A549 (cell line): ENCODE measurements around the gene FGD4.

ENCODE experiments used
- CBX8 ChIP-seq: fragments of 200-600 bp; sonication (generic); IDR thresholded peaks from 2 replicates; pipeline ENCODE4 v1.6.1; 2016
- CHD2 ChIP-seq: fragments of 150-350 bp; IDR thresholded peaks from 2 replicates; pipeline ENCODE4 v1.6.1; 2014; ENCODE audit warnings: low read length; ENCODE audit not compliant: partially characterized antibody
- EHMT2 ChIP-seq: fragments of 200-600 bp; sonication (generic); IDR thresholded peaks from 2 replicates; pipeline ENCODE4 v1.6.1; 2016; ENCODE audit warnings: antibody characterized with exemption, low read depth, mild to moderate bottlenecking, moderate library complexity
- ESRRA ChIP-seq: fragments of 150-350 bp; IDR thresholded peaks from 2 replicates; pipeline ENCODE4 v1.6.1; 2014; ENCODE audit warnings: mild to moderate bottlenecking, low read length, borderline replicate concordance
- GATA3 ChIP-seq: IDR thresholded peaks from 2 replicates; pipeline ENCODE4 v1.6.1; 2012; ENCODE audit warnings: borderline replicate concordance
- KDM1A ChIP-seq: fragments of 200-600 bp; sonication (generic); IDR thresholded peaks from 2 replicates; pipeline ENCODE4 v1.6.1; 2016; ENCODE audit warnings: low read depth, mild to moderate bottlenecking
- MYC ChIP-seq: IDR thresholded peaks from 2 replicates; pipeline ENCODE4 v1.6.1; 2012; ENCODE audit warnings: mild to moderate bottlenecking, inconsistent platforms, low read length, improper control_type of control experiment, borderline replicate concordance
- NR3C1 ChIP-seq: fragments of >200 bp; sonication (Bioruptor Twin); formaldehyde crosslinking; IDR thresholded peaks from 3 replicates; pipeline ENCODE4 v1.6.1; 2017
- POLR2A ChIP-seq: IDR thresholded peaks from 2 replicates; pipeline ENCODE4 v1.6.1; 2012; ENCODE audit warnings: mild to moderate bottlenecking, low read length
- SREBF2 ChIP-seq: fragments of 450-650 bp; IDR thresholded peaks from 2 replicates; pipeline ENCODE4 v1.6.1; 2014; ENCODE audit warnings: mild to moderate bottlenecking, moderate library complexity
- TF ChIP-seq, protein P1 (sequence below): fragments of >200 bp; sonication (Bioruptor Twin); formaldehyde crosslinking; IDR thresholded peaks from 3 replicates; pipeline ENCODE4 v1.5.1; 2016
- TF ChIP-seq, protein P2 (sequence below): fragments of 450-650 bp; IDR thresholded peaks from 2 replicates; pipeline ENCODE4 v1.6.1; 2014; ENCODE audit warnings: antibody characterized with exemption
- TF ChIP-seq, protein P3 (sequence below): IDR thresholded peaks from 2 replicates; pipeline ENCODE4 v1.6.1; 2012

DNA sequence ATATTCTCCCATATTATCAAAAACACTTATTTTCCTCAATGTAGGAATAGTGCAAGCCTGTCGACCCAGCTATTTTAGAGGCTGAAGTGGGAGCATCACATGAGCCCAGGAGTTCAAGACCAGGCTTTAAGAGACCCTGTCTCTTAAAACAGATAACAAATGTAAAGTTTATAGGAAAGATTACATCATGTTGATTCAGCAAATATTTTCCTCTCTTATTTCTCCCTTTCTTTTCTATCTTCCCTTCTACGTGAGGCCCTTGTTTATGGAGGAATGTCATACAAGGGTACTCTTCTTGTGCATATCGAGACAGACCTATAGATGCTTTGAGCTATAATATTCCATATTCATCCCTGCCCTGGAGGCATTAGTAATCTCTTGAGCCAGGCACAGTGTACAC lies 36.5 kb upstream of the FGD4 start:
- TF ChIP-seq, protein P1, sequence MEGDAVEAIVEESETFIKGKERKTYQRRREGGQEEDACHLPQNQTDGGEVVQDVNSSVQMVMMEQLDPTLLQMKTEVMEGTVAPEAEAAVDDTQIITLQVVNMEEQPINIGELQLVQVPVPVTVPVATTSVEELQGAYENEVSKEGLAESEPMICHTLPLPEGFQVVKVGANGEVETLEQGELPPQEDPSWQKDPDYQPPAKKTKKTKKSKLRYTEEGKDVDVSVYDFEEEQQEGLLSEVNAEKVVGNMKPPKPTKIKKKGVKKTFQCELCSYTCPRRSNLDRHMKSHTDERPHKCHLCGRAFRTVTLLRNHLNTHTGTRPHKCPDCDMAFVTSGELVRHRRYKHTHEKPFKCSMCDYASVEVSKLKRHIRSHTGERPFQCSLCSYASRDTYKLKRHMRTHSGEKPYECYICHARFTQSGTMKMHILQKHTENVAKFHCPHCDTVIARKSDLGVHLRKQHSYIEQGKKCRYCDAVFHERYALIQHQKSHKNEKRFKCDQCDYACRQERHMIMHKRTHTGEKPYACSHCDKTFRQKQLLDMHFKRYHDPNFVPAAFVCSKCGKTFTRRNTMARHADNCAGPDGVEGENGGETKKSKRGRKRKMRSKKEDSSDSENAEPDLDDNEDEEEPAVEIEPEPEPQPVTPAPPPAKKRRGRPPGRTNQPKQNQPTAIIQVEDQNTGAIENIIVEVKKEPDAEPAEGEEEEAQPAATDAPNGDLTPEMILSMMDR = no peak
- TF ChIP-seq CHD2 (no peak), GATA3 (no peak), EHMT2 (no peak), SREBF2 (no peak), MYC (no peak), KDM1A (no peak), POLR2A (no peak), NR3C1 (no peak), ESRRA (no peak), CBX8 (no peak)
- TF ChIP-seq, protein P2, sequence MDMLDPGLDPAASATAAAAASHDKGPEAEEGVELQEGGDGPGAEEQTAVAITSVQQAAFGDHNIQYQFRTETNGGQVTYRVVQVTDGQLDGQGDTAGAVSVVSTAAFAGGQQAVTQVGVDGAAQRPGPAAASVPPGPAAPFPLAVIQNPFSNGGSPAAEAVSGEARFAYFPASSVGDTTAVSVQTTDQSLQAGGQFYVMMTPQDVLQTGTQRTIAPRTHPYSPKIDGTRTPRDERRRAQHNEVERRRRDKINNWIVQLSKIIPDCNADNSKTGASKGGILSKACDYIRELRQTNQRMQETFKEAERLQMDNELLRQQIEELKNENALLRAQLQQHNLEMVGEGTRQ = no peak
- TF ChIP-seq, protein P3, sequence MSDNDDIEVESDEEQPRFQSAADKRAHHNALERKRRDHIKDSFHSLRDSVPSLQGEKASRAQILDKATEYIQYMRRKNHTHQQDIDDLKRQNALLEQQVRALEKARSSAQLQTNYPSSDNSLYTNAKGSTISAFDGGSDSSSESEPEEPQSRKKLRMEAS = no peak
